GM21619 (cell line): Measurements from ENCODE around the gene CRTC1.
A peak's percentile ranks its signal among the peaks of the same experiment; 100 is the strongest.
"Not testable (repeated sequence)": the region's sequence is repeated elsewhere in the genome, so short reads cannot be mapped to it uniquely, and the experiment has no call there.

Experiments
- ATAC-seq: cut with Tn5 transposase; IDR thresholded peaks from one replicate; pipeline ENCODE4 v1.9.1; 2021; ENCODE audit not compliant: unreplicated experiment

CRTC1 gene

GRCh38 chr19:18796239-18796638 lies 112.8 kb downstream of the CRTC1 start:
- ATAC-seq: no peak

- ATAC-seq: no peak
Observed at GRCh38 chr19:18798384-18799352, 115.2 kb downstream of the CRTC1 start.

- ATAC-seq: no peak
Observed at GRCh38 chr19:18799389-18799970, 116.0 kb downstream of the CRTC1 start.

GRCh38 chr19:18800079-18800478 lies 116.6 kb downstream of the CRTC1 start:
- ATAC-seq: no peak

- no peak for ATAC-seq
Observed at GRCh38 chr19:18800636-18801035, 117.2 kb downstream of the CRTC1 start.

- ATAC-seq: no peak
Observed at GRCh38 chr19:18802354-18802753, 118.9 kb downstream of the CRTC1 start.

GRCh38 chr19:18803550-18804138 lies 120.2 kb downstream of the CRTC1 start:
- no peak for ATAC-seq

- no peak for ATAC-seq
Observed at GRCh38 chr19:18804139-18804601, 120.7 kb downstream of the CRTC1 start.

- ATAC-seq: no peak
Observed at GRCh38 chr19:18804643-18805042, 121.2 kb downstream of the CRTC1 start.

GRCh38 chr19:18807861-18808331 lies 124.4 kb downstream of the CRTC1 start:
- no peak for ATAC-seq

GRCh38 chr19:18809149-18809868 lies 125.8 kb downstream of the CRTC1 start:
- ATAC-seq: no peak

GRCh38 chr19:18811638-18812037 lies 128.2 kb downstream of the CRTC1 start:
- ATAC-seq: not testable (repeated sequence)

- ATAC-seq: no peak
Observed at GRCh38 chr19:18814063-18814462, 130.6 kb downstream of the CRTC1 start.

- ATAC-seq: no peak
Observed at GRCh38 chr19:18815673-18816072, 132.2 kb downstream of the CRTC1 start.

- ATAC-seq: not testable (repeated sequence)
Observed at GRCh38 chr19:18816645-18817044, 133.2 kb downstream of the CRTC1 start.

- ATAC-seq: no peak
Observed at GRCh38 chr19:18817574-18817973, 134.1 kb downstream of the CRTC1 start.

- ATAC-seq: no peak
Observed at GRCh38 chr19:18828786-18829185, 145.3 kb downstream of the CRTC1 start.

- ATAC-seq: no peak
Observed at GRCh38 chr19:18830488-18830887, 147.0 kb downstream of the CRTC1 start.

- ATAC-seq: peak; percentile 59
Observed at GRCh38 chr19:18831524-18832305, 148.2 kb downstream of the CRTC1 start, which contains the start of gene UPF1. Gene UPF1, plus strand, starts transcription at chr19:18831959. Its CDS starts 251 bp downstream, at chr19:18832210.
